Hematopoietic multipotent progenitor cell treated with erythropoietin and hydrocortisone succinate and interleukin-3 and kit ligand, for 15 days (in vitro differentiated cells): ENCODE measurements around the gene DDX55.
"Not testable (repeated sequence)": the region's sequence is repeated elsewhere in the genome, so short reads cannot be mapped to it uniquely, and the experiment has no call there.

Experiments used
- DNase-seq: peaks from one replicate; pipeline ENCODE4 v3.0.0-alpha.2; 2015; ENCODE audit warnings: low spot score

Gene DDX55

GRCh38 chr12:123601602-123602489 is at the start of gene DDX55:
DDX55 (plus strand) TSS chr12:123602099; CDS start chr12:123602149, 50 bp downstream.
- DNase-seq = peak; percentile 84

GRCh38 chr12:123554136-123554535 is 47.8 kb upstream of the DDX55 start:
- not testable (repeated sequence) for DNase-seq

GRCh38 chr12:123554843-123555242 is 47.1 kb upstream of the DDX55 start:
- not testable (repeated sequence) for DNase-seq

- not testable (repeated sequence) for DNase-seq
Observed at GRCh38 chr12:123558487-123558886, 43.4 kb upstream of the DDX55 start.

GRCh38 chr12:123559468-123559867 is 42.4 kb upstream of the DDX55 start:
- no peak for DNase-seq

GRCh38 chr12:123571343-123571813 is 30.5 kb upstream of the DDX55 start:
- DNase-seq = no peak

GRCh38 chr12:123572391-123572790 is 29.5 kb upstream of the DDX55 start:
- no peak for DNase-seq

GRCh38 chr12:123573870-123574269 is 28.0 kb upstream of the DDX55 start:
- DNase-seq = no peak

- DNase-seq = no peak
Observed at GRCh38 chr12:123576611-123577010, 25.3 kb upstream of the DDX55 start.

- DNase-seq = no peak
Observed at GRCh38 chr12:123578243-123578642, 23.7 kb upstream of the DDX55 start.

GRCh38 chr12:123578829-123579228 is 23.1 kb upstream of the DDX55 start:
- not testable (repeated sequence) for DNase-seq

- DNase-seq = no peak
Observed at GRCh38 chr12:123580772-123581171, 21.1 kb upstream of the DDX55 start.

- no peak for DNase-seq
Observed at GRCh38 chr12:123591702-123592481, 10.0 kb upstream of the DDX55 start.

- DNase-seq = no peak
Observed at GRCh38 chr12:123595729-123596128, 6.2 kb upstream of the DDX55 start.

- no peak for DNase-seq
Observed at GRCh38 chr12:123597100-123597499, 4.8 kb upstream of the DDX55 start.

GRCh38 chr12:123598522-123598921 is 3.4 kb upstream of the DDX55 start:
- no peak for DNase-seq

GRCh38 chr12:123599310-123599709 is 2.6 kb upstream of the DDX55 start:
- no peak for DNase-seq

- no peak for DNase-seq
Observed at GRCh38 chr12:123599721-123600120, 2.2 kb upstream of the DDX55 start.

- peak; percentile 18 for DNase-seq
Observed at GRCh38 chr12:123602651-123603195, 824 bp downstream of the DDX55 start.

- DNase-seq = not testable (repeated sequence)
Observed at GRCh38 chr12:123603495-123603894, 1.6 kb downstream of the DDX55 start.

GRCh38 chr12:123607756-123608155 is 5.9 kb downstream of the DDX55 start:
- no peak for DNase-seq

GRCh38 chr12:123608182-123608581 is 6.3 kb downstream of the DDX55 start:
- no peak for DNase-seq

GRCh38 chr12:123614110-123614509 is 12.2 kb downstream of the DDX55 start:
- DNase-seq = no peak
